Activated naive CD4-positive, alpha-beta T cell treated with anti-CD3 and anti-CD28 coated beads, Interleukin-2, amount 50 U/mL, for 24 hours (primary cell): ENCODE measurements around the gene CKMT1B.
"Not testable (repeated sequence)": the region's sequence is repeated elsewhere in the genome, so short reads cannot be mapped to it uniquely, and the experiment has no call there.

Source experiments
- H3K27ac Mint-ChIP-seq: one replicate; pipeline ENCODE4 v1.8.0; 2021; ENCODE audit warnings: mild to moderate bottlenecking, mixed read lengths
- H3K27me3 Mint-ChIP-seq: one replicate; pipeline ENCODE4 v1.8.0; 2021; ENCODE audit warnings: mixed read lengths
- H3K36me3 Mint-ChIP-seq: one replicate; pipeline ENCODE4 v1.8.0; 2021; ENCODE audit warnings: mixed read lengths
- H3K4me1 Mint-ChIP-seq: one replicate; pipeline ENCODE4 v1.8.0; 2021; ENCODE audit warnings: mixed read lengths
- H3K4me3 Mint-ChIP-seq: one replicate; pipeline ENCODE4 v1.8.0; 2021; ENCODE audit warnings: mild to moderate bottlenecking, mixed read lengths
- H3K9me3 Mint-ChIP-seq: one replicate; pipeline ENCODE4 v1.8.0; 2021; ENCODE audit warnings: mixed read lengths

CKMT1B gene

GRCh38 chr15:43593328-43594190, at the start of gene CKMT1B:
Gene CKMT1B (plus strand): TSS chr15:43594027. CDS start chr15:43594219, 192 bp downstream.
- peaks cover 11% of the 10 kb centered on the region for H3K27me3 Mint-ChIP-seq
- not testable (repeated sequence) for H3K4me3 Mint-ChIP-seq, H3K36me3 Mint-ChIP-seq, H3K9me3 Mint-ChIP-seq, H3K27ac Mint-ChIP-seq, H3K4me1 Mint-ChIP-seq

DNA sequence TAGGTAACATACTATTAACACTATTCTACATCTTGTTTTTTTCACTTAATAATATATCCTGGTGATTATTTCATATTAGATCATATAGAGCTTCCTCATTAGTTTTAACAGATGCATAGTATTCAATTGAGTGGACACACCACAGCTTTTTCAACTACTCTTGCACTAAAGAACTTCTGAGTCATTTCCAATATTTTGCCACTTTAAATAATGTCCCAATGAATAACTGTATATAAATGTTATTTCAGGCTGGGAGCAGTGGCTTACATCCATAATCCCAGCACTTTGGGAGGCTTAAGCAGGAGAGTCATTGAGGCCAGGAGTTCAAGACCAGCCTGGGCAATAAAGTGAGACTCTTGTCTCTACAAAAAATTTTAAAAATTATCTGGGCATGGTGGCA, 49.6 kb upstream of the CKMT1B start:
- no peak overlapping the region for H3K27ac Mint-ChIP-seq
- no peaks in the 10 kb centered on the region for H3K9me3 Mint-ChIP-seq
- H3K27me3 Mint-ChIP-seq = no peaks in the 10 kb centered on the region
- peaks cover 5% of the 10 kb centered on the region for H3K36me3 Mint-ChIP-seq
- H3K4me1 Mint-ChIP-seq = peaks cover 4% of the 10 kb centered on the region
- H3K4me3 Mint-ChIP-seq = no peak overlapping the region

DNA sequence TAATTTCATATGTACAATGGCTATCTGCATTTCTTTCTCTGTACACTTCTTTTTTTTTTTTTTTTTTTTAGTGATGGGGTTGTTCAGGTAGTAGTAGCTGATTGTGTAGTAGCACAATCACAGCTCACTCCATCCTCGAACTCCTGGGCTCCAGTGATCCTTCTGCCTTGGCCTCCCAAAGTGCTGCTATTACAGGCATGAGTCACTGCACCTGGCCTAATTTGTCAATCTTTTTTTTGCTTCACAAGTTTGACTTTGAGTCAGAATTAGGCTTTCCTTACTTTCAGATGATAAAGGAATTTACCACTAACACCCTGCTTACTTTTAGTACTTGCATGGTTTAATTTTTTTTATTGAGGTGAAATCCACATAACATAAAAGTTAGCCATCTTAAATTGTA, 48.4 kb upstream of the CKMT1B start:
- Mint-ChIP-seq H3K9me3 (no peaks in the 10 kb centered on the region), H3K4me3 (no peak overlapping the region), H3K27me3 (no peaks in the 10 kb centered on the region), H3K27ac (no peak overlapping the region), H3K4me1 (peaks cover 4% of the 10 kb centered on the region), H3K36me3 (peaks cover 6% of the 10 kb centered on the region)

- no peaks in the 10 kb centered on the region for H3K9me3 Mint-ChIP-seq
- no peak overlapping the region for H3K4me3 Mint-ChIP-seq
- H3K4me1 Mint-ChIP-seq = no peaks in the 10 kb centered on the region
- no peaks in the 10 kb centered on the region for H3K27me3 Mint-ChIP-seq
- no peak overlapping the region for H3K27ac Mint-ChIP-seq
- peaks cover 12% of the 10 kb centered on the region for H3K36me3 Mint-ChIP-seq
Observed at GRCh38 chr15:43547539-43547938, 46.3 kb upstream of the CKMT1B start.

DNA sequence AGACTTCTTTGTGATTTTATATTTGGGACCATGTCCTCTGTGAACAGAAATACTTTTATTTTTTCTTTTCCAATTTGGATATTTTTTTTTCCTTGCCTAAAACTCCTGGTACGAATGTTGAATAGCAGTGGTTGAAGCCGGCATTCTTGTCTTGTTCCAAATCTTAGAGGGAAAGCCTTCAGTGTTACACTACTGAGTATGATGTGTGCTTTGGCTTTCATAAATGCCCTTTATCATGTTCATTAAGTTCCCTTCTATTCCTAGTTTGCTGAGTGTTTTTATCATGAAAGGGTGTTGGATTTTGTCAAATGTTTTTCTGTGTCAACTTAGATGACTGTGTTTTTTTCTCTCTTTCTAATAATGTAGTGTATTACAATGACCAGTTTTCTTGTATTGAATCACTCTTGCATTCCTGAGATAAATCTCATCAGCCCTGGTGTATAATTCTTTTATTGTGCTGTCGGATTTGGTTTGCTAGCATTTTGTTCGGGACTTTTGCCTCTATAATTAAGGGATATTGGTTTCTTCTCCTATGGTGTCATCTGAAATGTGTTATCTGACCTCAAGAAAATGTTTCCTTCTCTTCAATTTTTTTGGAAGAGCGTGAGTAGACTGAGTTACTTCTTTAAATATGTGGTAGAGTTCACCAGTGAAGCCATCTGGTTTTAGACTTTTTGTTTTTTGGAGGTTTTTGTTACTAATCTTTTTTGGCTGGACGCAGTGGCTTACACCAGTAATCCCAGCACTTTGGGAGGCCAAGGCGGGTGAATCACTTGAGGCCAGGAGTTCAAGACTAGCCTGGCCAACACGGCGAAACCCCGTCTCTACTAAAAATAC, 43.1 kb upstream of the CKMT1B start:
- Mint-ChIP-seq H3K9me3 (no peaks in the 10 kb centered on the region), H3K4me3 (no peak overlapping the region), H3K27me3 (no peaks in the 10 kb centered on the region), H3K36me3 (peaks cover 15% of the 10 kb centered on the region), H3K27ac (no peak overlapping the region), H3K4me1 (no peaks in the 10 kb centered on the region)

DNA sequence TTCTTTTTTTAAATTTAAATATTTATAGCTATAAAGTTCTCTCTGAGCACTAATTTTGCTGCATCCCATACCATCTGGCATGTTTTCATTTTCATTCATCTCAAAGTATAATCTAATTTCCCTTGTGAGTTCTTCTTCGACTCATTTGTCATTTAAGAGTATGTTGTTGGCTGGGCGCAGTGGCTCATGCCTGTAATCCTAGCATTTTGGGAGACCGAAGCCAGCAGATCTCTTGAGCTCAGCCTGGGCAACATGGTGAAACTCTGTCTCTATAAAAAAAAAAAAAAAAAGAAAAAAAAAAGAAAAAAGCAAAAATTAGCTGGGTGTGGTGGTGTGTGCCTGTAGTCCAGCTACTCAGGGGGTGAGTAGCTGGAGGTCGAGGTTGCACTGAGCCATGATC, 41.6 kb upstream of the CKMT1B start:
- no peaks in the 10 kb centered on the region for H3K4me1 Mint-ChIP-seq
- H3K27me3 Mint-ChIP-seq = no peaks in the 10 kb centered on the region
- H3K4me3 Mint-ChIP-seq = no peak overlapping the region
- no peak overlapping the region for H3K27ac Mint-ChIP-seq
- peaks cover 14% of the 10 kb centered on the region for H3K36me3 Mint-ChIP-seq
- H3K9me3 Mint-ChIP-seq = no peaks in the 10 kb centered on the region

GRCh38 chr15:43552986-43553385, 40.8 kb upstream of the CKMT1B start:
- Mint-ChIP-seq H3K36me3 (peaks cover 12% of the 10 kb centered on the region), H3K4me3 (no peak overlapping the region), H3K27ac (no peak overlapping the region), H3K9me3 (no peaks in the 10 kb centered on the region), H3K27me3 (no peaks in the 10 kb centered on the region), H3K4me1 (no peaks in the 10 kb centered on the region)

DNA sequence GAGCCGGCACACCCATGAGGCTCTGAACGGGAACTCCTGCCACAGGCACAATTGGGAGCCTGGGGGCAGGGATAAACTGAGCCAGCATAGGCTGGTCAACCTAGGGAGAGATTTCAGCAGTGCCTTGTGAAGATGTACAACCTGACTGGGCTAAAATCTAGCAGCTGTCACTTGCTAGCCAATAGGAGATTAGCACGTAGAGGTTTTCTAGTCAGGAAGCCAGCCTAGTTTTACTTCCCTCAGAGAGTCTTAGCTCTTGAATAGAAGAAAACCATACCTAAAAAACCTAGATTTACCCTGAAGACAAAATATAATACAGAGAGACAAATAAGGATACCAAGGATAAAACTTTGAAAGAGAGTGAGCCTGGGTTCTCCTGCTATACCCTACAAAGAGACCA, 31.1 kb upstream of the CKMT1B start:
- not testable (repeated sequence) for H3K4me3 Mint-ChIP-seq, H3K27me3 Mint-ChIP-seq, H3K9me3 Mint-ChIP-seq, H3K36me3 Mint-ChIP-seq, H3K4me1 Mint-ChIP-seq, H3K27ac Mint-ChIP-seq

- not testable (repeated sequence) for H3K9me3 Mint-ChIP-seq, H3K27ac Mint-ChIP-seq, H3K27me3 Mint-ChIP-seq, H3K36me3 Mint-ChIP-seq, H3K4me1 Mint-ChIP-seq, H3K4me3 Mint-ChIP-seq
Observed at GRCh38 chr15:43563793-43564192, 30.0 kb upstream of the CKMT1B start.

DNA sequence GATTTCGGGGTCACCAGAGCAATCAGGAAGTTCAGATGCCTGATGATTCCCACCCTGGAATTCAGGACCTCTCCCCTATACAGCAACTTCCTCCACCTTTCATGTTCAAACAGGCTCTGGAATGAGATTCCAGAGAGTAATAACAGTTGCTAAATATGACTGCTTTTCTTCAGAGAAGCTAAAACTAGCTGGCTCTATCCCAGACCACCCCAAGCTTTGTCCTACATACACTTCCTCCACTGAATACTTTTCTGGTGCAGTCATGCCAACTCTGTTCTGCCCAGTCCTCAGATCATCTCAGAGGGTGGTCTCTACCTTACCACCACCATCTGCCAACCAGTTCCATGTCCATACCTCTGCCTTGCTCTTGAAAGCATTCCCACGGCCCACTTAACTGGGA, 27.2 kb upstream of the CKMT1B start:
- not testable (repeated sequence) for H3K9me3 Mint-ChIP-seq, H3K27ac Mint-ChIP-seq, H3K36me3 Mint-ChIP-seq, H3K4me3 Mint-ChIP-seq, H3K4me1 Mint-ChIP-seq, H3K27me3 Mint-ChIP-seq

- not testable (repeated sequence) for H3K9me3 Mint-ChIP-seq, H3K36me3 Mint-ChIP-seq, H3K27ac Mint-ChIP-seq
Observed at GRCh38 chr15:43574607-43575006, 19.2 kb upstream of the CKMT1B start.

GRCh38 chr15:43589778-43590466, 3.9 kb upstream of the CKMT1B start, which contains the start of gene PPIP5K1:
Gene PPIP5K1 (minus strand): TSS chr15:43590208. CDS start chr15:43584504, 5,704 bp downstream.
- H3K36me3 Mint-ChIP-seq, H3K9me3 Mint-ChIP-seq, H3K27ac Mint-ChIP-seq, H3K27me3 Mint-ChIP-seq, H3K4me1 Mint-ChIP-seq, H3K4me3 Mint-ChIP-seq: not testable (repeated sequence)

More at GRCh38 chr15:43574607-43575006, 19.2 kb upstream of the CKMT1B start:
- not testable (repeated sequence) for H3K27me3 Mint-ChIP-seq, H3K4me3 Mint-ChIP-seq, H3K4me1 Mint-ChIP-seq

GRCh38 chr15:43592841-43593240, 986 bp upstream of the CKMT1B start:
- not testable (repeated sequence) for H3K36me3 Mint-ChIP-seq, H3K4me1 Mint-ChIP-seq, H3K9me3 Mint-ChIP-seq, H3K27me3 Mint-ChIP-seq, H3K27ac Mint-ChIP-seq, H3K4me3 Mint-ChIP-seq

DNA sequence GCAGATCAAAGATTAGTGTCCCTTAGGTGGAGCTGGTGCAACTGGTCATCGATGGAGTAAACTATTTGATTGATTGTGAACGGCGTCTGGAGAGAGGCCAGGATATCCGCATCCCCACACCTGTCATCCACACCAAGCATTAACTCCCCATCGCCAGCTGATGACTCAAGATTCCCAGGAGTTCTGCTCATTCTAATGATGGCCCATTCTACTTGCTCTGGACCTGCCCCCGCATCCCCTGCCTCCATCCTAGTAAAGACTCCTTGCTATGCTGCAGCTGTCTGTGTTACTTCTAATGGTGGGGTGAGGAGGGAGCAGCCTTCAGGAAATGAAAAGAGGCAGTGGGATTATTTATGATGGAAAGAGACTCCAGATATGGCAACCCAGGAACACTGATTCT, 5.3 kb downstream of the CKMT1B start:
- not testable (repeated sequence) for H3K27ac Mint-ChIP-seq, H3K4me3 Mint-ChIP-seq, H3K9me3 Mint-ChIP-seq, H3K4me1 Mint-ChIP-seq, H3K36me3 Mint-ChIP-seq
- H3K27me3 Mint-ChIP-seq = peaks cover 11% of the 10 kb centered on the region

GRCh38 chr15:43600200-43600599, 6.4 kb downstream of the CKMT1B start:
- not testable (repeated sequence) for H3K4me3 Mint-ChIP-seq, H3K36me3 Mint-ChIP-seq, H3K27ac Mint-ChIP-seq, H3K4me1 Mint-ChIP-seq, H3K9me3 Mint-ChIP-seq
- peaks cover 11% of the 10 kb centered on the region for H3K27me3 Mint-ChIP-seq

DNA sequence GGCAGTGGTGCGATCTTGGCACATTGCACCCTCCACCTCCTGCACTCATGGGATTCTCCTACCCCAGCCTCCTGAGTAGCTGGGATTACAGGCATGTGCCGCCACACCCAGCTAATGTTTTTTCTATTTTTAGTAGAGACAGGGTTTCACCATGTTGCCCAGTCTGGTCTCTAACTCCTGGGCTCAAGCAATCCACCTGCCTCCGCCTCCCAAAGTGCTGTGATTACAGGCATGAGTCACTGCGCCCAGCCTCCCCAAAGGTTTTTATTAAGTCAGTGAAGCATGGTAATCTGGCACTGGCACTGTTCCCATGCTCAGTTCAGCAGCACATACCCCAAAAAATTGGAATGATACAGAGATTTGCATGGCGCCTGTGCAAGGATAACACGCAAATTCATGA, 8.4 kb downstream of the CKMT1B start:
- H3K4me1 Mint-ChIP-seq, H3K27me3 Mint-ChIP-seq, H3K9me3 Mint-ChIP-seq: not testable (repeated sequence)

More for the DNA sequence above, 8.4 kb downstream of the CKMT1B start:
- H3K4me3 Mint-ChIP-seq, H3K36me3 Mint-ChIP-seq, H3K27ac Mint-ChIP-seq: not testable (repeated sequence)
